ENCODE results near the gene TICAM2. TPM values are rescaled to one million over a fixed set of nuclear protein-coding genes. Genes with fewer than 3 reads are reported as not detected.

Gene TICAM2
- total RNA-seq, 1 donor from 2014 or later = 1.9 TPM

Other genes starting within 250 kb of the TICAM2 start
- 16.8 TPM for gene FEM1C, start 57.7 kb downstream of the TICAM2 start, total RNA-seq (ENCODE audit: unreplicated experiment)
- 89.9 TPM for gene TMED7, start 23.6 kb upstream of the TICAM2 start, total RNA-seq (ENCODE audit: unreplicated experiment)
- gene CDO1, start 214.2 kb upstream of the TICAM2 start, total RNA-seq (ENCODE audit: unreplicated experiment) = 2.9 TPM
- 50.8 TPM for gene ATG12, start 239.1 kb upstream of the TICAM2 start, total RNA-seq (ENCODE audit: unreplicated experiment)
- 118 TPM for gene AP3S1, start 239.5 kb upstream of the TICAM2 start, total RNA-seq (ENCODE audit: unreplicated experiment)

Measured in endothelial cell (in vitro differentiated cells).